Measurements from ENCODE around the gene CCDC158. TPM values are rescaled to one million over a fixed set of nuclear protein-coding genes. Genes with fewer than 3 reads are reported as not detected.

CCDC158 gene
- total and polyA plus RNA-seq, 10 of the 15 experiments (the other 5 are each of a cell fraction or from before 2014, with no cell fraction given) = not detected

DNA sequence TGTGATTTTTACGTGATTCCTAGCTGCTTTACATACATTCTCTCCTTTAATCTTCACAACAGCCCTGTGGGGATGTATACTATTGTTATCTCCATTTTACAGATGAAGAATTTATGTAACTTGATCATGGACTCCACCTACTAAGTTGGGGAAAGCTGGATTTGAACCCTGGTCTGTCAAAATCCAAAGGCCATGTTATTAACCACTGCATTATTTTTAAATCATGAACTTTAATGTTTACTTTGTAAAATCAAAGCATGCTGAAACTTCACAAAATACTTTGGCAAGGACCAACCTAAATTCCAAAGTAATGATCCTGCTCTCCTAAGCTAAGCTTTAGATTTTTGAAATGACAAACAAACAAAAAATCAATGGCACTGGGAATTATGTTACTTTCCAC, 143.3 kb downstream of the CCDC158 start:
- Histone ChIP-seq H3K9me3 (replicated peaks; ENCODE audit: control insufficient read depth, insufficient read depth, low read length) (no peaks in the 10 kb centered on the region), H3K4me1 (ENCODE audit: control insufficient read depth, insufficient read depth, low read length) (no peaks in the 10 kb centered on the region), H3K4me3 (no peak overlapping the region), H3K27ac (ENCODE audit: control insufficient read depth, insufficient read depth) (no peak overlapping the region), H3K36me3 (ENCODE audit: control insufficient read depth in 2 of 2, insufficient read depth in 2 of 2, low read length in 1 of 2) (no peaks in the 10 kb centered on the region), H3K79me2 (ENCODE audit: control insufficient read depth, insufficient read depth, low read length) (no peaks in the 10 kb centered on the region), H3K4me2 (ENCODE audit: control insufficient read depth, insufficient read depth) (no peak overlapping the region), H4K20me1 (ENCODE audit: control insufficient read depth, insufficient read depth) (no peaks in the 10 kb centered on the region), H3K27me3 (replicated peaks in 1 of 2; ENCODE audit: control insufficient read depth in 2 of 2, insufficient read depth in 2 of 2, low read length in 1 of 2) (peaks cover 0 to 3% of the 10 kb centered on the region in 2 experiments; a peak in 3 of 4 replicates), H3K9ac (ENCODE audit: control insufficient read depth, insufficient read depth, low read length) (no peak overlapping the region), H2AFZ (ENCODE audit: control insufficient read depth, low read depth, low read length) (no peak overlapping the region)
- no TSS peak for BruUV-seq (replicated peaks)
- POLR2A ChIA-PET = no interaction called here
- RAD21 ChIA-PET (ENCODE audit: unreplicated experiment) = interaction anchor here (1.5 kb wide), 1 partner anchor 23 kb away, joined by 3 read pairs; no protein-coding TSS in a partner anchor
- DNase-seq (ENCODE audit: low read depth, low spot score) (no peak), ATAC-seq (no peak), FAIRE-seq (no peak)
- in situ Hi-C loops (cut with MboI) = no loop called here
- intact Hi-C loops (cut with micrococcal nuclease; ENCODE audit: unreplicated experiment) = no loop called here
- WGBS (ENCODE audit: insufficient coverage, insufficient replicate concordance, low lambda C conversion rate, missing lambda C conversion rate) = 0% methylated on average over 1 of the region's 1 CpG
- CTCF ChIA-PET = interaction anchor here (0.7 kb wide), 1 partner anchor 98 kb away, joined by 3 read pairs; no protein-coding TSS in a partner anchor
- SMC1A ChIA-PET (ENCODE audit: uncharacterized antibody, unreplicated experiment) = interaction anchor here (1.7 to 2.2 kb wide), 2 partner anchors 10 to 11 kb away, joined by 3 to 9 read pairs; no protein-coding TSS in a partner anchor
- TF ChIP-seq RUNX3 (IDR thresholded peaks at IDR 0.05; ENCODE audit: low read length) = no peak
- no peak for TF ChIP-seq SP1 (IDR thresholded peaks at IDR 0.05; ENCODE audit: low read depth, low read length)
- TF ChIP-seq STAT1 (conservative IDR thresholded peaks at IDR 0.05) = no peak
- TF ChIP-seq, protein P1, sequence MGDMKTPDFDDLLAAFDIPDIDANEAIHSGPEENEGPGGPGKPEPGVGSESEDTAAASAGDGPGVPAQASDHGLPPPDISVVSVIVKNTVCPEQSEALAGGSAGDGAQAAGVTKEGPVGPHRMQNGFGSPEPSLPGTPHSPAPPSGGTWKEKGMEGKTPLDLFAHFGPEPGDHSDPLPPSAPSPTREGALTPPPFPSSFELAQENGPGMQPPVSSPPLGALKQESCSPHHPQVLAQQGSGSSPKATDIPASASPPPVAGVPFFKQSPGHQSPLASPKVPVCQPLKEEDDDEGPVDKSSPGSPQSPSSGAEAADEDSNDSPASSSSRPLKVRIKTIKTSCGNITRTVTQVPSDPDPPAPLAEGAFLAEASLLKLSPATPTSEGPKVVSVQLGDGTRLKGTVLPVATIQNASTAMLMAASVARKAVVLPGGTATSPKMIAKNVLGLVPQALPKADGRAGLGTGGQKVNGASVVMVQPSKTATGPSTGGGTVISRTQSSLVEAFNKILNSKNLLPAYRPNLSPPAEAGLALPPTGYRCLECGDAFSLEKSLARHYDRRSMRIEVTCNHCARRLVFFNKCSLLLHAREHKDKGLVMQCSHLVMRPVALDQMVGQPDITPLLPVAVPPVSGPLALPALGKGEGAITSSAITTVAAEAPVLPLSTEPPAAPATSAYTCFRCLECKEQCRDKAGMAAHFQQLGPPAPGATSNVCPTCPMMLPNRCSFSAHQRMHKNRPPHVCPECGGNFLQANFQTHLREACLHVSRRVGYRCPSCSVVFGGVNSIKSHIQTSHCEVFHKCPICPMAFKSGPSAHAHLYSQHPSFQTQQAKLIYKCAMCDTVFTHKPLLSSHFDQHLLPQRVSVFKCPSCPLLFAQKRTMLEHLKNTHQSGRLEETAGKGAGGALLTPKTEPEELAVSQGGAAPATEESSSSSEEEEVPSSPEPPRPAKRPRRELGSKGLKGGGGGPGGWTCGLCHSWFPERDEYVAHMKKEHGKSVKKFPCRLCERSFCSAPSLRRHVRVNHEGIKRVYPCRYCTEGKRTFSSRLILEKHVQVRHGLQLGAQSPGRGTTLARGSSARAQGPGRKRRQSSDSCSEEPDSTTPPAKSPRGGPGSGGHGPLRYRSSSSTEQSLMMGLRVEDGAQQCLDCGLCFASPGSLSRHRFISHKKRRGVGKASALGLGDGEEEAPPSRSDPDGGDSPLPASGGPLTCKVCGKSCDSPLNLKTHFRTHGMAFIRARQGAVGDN (IDR thresholded peaks at IDR 0.05) = no peak
- TF ChIP-seq MYB (IDR thresholded peaks at IDR 0.05; ENCODE audit: borderline replicate concordance, low read depth, low read length) = no peak
- TF ChIP-seq, protein P2, sequence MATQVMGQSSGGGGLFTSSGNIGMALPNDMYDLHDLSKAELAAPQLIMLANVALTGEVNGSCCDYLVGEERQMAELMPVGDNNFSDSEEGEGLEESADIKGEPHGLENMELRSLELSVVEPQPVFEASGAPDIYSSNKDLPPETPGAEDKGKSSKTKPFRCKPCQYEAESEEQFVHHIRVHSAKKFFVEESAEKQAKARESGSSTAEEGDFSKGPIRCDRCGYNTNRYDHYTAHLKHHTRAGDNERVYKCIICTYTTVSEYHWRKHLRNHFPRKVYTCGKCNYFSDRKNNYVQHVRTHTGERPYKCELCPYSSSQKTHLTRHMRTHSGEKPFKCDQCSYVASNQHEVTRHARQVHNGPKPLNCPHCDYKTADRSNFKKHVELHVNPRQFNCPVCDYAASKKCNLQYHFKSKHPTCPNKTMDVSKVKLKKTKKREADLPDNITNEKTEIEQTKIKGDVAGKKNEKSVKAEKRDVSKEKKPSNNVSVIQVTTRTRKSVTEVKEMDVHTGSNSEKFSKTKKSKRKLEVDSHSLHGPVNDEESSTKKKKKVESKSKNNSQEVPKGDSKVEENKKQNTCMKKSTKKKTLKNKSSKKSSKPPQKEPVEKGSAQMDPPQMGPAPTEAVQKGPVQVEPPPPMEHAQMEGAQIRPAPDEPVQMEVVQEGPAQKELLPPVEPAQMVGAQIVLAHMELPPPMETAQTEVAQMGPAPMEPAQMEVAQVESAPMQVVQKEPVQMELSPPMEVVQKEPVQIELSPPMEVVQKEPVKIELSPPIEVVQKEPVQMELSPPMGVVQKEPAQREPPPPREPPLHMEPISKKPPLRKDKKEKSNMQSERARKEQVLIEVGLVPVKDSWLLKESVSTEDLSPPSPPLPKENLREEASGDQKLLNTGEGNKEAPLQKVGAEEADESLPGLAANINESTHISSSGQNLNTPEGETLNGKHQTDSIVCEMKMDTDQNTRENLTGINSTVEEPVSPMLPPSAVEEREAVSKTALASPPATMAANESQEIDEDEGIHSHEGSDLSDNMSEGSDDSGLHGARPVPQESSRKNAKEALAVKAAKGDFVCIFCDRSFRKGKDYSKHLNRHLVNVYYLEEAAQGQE (IDR thresholded peaks at IDR 0.05; ENCODE audit: low read depth, low read length) = no peak
- no peak for TF ChIP-seq NFYB (IDR thresholded peaks at IDR 0.05; ENCODE audit: insufficient read depth, low read depth, low read length)
- TF ChIP-seq RFX5 (IDR thresholded peaks at IDR 0.05; ENCODE audit: low read depth, low read length) = no peak
- TF ChIP-seq IRF4 (IDR thresholded peaks at IDR 0.05; ENCODE audit: low read depth, low read length) = no peak
- TF ChIP-seq RCOR1 (conservative IDR thresholded peaks at IDR 0.05; ENCODE audit: low read depth, low read length) = no peak
- no peak for TF ChIP-seq SIX5 (IDR thresholded peaks at IDR 0.05; ENCODE audit: low read depth, low read length, severe bottlenecking)
- TF ChIP-seq, protein P3, sequence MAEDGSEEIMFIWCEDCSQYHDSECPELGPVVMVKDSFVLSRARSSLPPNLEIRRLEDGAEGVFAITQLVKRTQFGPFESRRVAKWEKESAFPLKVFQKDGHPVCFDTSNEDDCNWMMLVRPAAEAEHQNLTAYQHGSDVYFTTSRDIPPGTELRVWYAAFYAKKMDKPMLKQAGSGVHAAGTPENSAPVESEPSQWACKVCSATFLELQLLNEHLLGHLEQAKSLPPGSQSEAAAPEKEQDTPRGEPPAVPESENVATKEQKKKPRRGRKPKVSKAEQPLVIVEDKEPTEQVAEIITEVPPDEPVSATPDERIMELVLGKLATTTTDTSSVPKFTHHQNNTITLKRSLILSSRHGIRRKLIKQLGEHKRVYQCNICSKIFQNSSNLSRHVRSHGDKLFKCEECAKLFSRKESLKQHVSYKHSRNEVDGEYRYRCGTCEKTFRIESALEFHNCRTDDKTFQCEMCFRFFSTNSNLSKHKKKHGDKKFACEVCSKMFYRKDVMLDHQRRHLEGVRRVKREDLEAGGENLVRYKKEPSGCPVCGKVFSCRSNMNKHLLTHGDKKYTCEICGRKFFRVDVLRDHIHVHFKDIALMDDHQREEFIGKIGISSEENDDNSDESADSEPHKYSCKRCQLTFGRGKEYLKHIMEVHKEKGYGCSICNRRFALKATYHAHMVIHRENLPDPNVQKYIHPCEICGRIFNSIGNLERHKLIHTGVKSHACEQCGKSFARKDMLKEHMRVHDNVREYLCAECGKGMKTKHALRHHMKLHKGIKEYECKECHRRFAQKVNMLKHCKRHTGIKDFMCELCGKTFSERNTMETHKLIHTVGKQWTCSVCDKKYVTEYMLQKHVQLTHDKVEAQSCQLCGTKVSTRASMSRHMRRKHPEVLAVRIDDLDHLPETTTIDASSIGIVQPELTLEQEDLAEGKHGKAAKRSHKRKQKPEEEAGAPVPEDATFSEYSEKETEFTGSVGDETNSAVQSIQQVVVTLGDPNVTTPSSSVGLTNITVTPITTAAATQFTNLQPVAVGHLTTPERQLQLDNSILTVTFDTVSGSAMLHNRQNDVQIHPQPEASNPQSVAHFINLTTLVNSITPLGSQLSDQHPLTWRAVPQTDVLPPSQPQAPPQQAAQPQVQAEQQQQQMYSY (CRISPR knock-in tag; IDR thresholded peaks at IDR 0.05) = no peak
- no peak for TF ChIP-seq STAT3 (IDR thresholded peaks at IDR 0.05; ENCODE audit: low read depth, low read length)
- TF ChIP-seq MTA3 (IDR thresholded peaks at IDR 0.05; ENCODE audit: borderline replicate concordance, low read length) = no peak

Measured in GM12878 (cell line).